OCI-LY3 (cell line): ENCODE data around the gene NR2F6.

Experiments used
- EZH2phosphoT487 ChIP-seq: fragments of 200-600 bp; shearing (Covaris generic); IDR thresholded peaks from 2 replicates; pipeline ENCODE4 v1.6.1; 2018; ENCODE audit warnings: antibody characterized with exemption, mixed run types, low read depth
- TF ChIP-seq, protein P1 (sequence below): fragments of 200-600, 300-600 bp; sonication (generic); IDR thresholded peaks from 2 replicates; pipeline ENCODE4 v1.5.1; 2014; ENCODE audit warnings: antibody characterized with exemption, low read length, low read depth

DNA sequence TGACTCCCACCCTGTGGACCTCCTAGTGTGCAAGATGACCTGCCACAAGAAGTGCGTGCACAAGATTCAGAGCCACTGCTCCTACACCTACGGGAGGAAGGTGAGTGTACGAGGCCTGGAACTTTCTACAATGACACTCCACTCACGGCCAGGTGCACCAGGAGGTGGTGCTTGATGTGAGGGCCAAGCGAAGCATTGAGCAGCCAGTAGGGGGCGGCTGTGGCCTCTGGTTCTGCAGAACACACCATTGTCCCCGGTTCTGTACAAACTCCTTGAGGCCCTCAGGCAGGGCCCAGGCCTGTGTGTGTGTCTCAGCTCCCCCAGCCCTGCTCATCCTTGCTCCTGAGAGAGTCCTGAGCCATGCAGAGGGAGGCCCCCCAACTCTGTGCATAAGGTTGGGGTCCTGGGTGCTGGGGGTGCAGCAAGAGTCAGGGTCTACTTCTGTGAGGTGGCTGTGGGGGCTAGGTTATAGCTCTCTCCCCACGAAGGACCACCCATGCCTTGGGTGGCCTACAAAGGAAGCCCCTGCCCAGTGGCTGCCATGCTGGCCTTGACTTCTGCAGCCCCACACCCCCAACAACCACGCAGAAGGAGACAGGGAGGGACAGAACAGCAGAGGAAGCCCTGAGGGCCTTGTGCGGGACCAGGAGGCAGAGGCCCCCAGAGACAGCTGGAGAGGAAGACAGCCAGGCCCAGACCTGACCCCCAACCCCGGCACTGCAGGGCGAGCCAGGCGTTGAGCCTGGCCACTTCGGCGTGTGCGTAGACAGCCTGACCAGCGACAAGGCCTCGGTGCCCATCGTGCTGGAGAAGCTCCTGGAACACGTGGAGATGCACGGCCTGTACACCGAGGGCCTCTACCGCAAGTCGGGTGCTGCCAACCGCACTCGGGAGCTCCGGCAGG, 40.2 kb downstream of the NR2F6 start:
- TF ChIP-seq, protein P1, sequence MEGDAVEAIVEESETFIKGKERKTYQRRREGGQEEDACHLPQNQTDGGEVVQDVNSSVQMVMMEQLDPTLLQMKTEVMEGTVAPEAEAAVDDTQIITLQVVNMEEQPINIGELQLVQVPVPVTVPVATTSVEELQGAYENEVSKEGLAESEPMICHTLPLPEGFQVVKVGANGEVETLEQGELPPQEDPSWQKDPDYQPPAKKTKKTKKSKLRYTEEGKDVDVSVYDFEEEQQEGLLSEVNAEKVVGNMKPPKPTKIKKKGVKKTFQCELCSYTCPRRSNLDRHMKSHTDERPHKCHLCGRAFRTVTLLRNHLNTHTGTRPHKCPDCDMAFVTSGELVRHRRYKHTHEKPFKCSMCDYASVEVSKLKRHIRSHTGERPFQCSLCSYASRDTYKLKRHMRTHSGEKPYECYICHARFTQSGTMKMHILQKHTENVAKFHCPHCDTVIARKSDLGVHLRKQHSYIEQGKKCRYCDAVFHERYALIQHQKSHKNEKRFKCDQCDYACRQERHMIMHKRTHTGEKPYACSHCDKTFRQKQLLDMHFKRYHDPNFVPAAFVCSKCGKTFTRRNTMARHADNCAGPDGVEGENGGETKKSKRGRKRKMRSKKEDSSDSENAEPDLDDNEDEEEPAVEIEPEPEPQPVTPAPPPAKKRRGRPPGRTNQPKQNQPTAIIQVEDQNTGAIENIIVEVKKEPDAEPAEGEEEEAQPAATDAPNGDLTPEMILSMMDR = peak; percentile 64
- TF ChIP-seq EZH2phosphoT487 = no peak
